ENCODE data around the gene MRPS6. TPM values are rescaled to one million over a fixed set of nuclear protein-coding genes. Genes with fewer than 3 reads are reported as not detected.

The MRPS6 gene
- total RNA-seq, result 18.7 and 34.2 TPM in 2 replicates

GRCh38 chr21:34073032-34073748 lies at the start of gene MRPS6, which contains the start of gene SLC5A3:
TSS of gene MRPS6 (plus strand) at chr21:34073578. CDS start at chr21:34073701, 123 bp downstream.
TSS of gene SLC5A3 (plus strand) at chr21:34073578. CDS start at chr21:34095199, 21,621 bp downstream.

Other genes with a start within 250 kb of the MRPS6 start
- gene ATP5PO, start 157.8 kb upstream of the MRPS6 start, total RNA-seq, result 213 and 266 TPM in 2 replicates
- 6.3 and 8.9 TPM in 2 replicates for gene SLC5A3, start within 50 bp of the MRPS6 start, total RNA-seq

Measured in hair follicular keratinocyte (primary cell).